Activated T-cell treated with anti-CD3 and anti-CD28 coated beads, Interleukin-2, amount 50 U/mL, for 72 hours (primary cell): Measurements from ENCODE around the gene EIF1AD. TPM values are rescaled to one million over a fixed set of nuclear protein-coding genes. Genes with fewer than 3 reads are reported as not detected.

Experiments
- ATAC-seq, 2 donors: fragments of 150-1000 bp; cut with Tn5 transposase; replicated peaks in 1 of 2; 2 replicates each; pipeline ENCODE4 v1.10.0; 2021; ENCODE audit warnings: moderate library complexity in 2 of 2, mild to moderate bottlenecking in 1 of 2
- DNase-seq, 2 donors: peaks; one replicate each; pipeline ENCODE4 v3.0.0; 2021 to 2022; ENCODE audit warnings: mixed read lengths in 1 of 2
- H3K27ac Mint-ChIP-seq: one replicate; pipeline ENCODE4 v1.8.0; 2022; ENCODE audit warnings: mild to moderate bottlenecking, moderate library complexity, mixed read lengths
- H3K27me3 Mint-ChIP-seq: one replicate; pipeline ENCODE4 v1.8.0; 2022; ENCODE audit warnings: low read depth, mixed read lengths
- H3K36me3 Mint-ChIP-seq, 2 donors: one replicate each; pipeline ENCODE4 v1.8.0; 2022; ENCODE audit warnings: mixed read lengths in 2 of 2, mild to moderate bottlenecking in 1 of 2; ENCODE audit not compliant: insufficient read depth in 2 of 2
- H3K4me1 Mint-ChIP-seq: one replicate; pipeline ENCODE4 v1.8.0; 2022; ENCODE audit warnings: low read depth, mixed read lengths
- H3K4me3 Mint-ChIP-seq, 2 donors: one replicate each; pipeline ENCODE4 v1.8.0; 2022; ENCODE audit warnings: mild to moderate bottlenecking in 2 of 2, mixed read lengths in 2 of 2, moderate library complexity in 2 of 2
- H3K9me3 Mint-ChIP-seq, 2 donors: one replicate each; pipeline ENCODE4 v1.8.0; 2022; ENCODE audit warnings: mixed read lengths in 2 of 2
- total RNA-seq, 2 donors: library from RNA; stranded (reverse); gene quantifications; one replicate each; pipeline ENCODE4 v1.2.3, GENCODE V29; 2022

Gene EIF1AD
- total RNA-seq, 2 donors from 2014 or later = 39.1 to 40.8 TPM

DNA sequence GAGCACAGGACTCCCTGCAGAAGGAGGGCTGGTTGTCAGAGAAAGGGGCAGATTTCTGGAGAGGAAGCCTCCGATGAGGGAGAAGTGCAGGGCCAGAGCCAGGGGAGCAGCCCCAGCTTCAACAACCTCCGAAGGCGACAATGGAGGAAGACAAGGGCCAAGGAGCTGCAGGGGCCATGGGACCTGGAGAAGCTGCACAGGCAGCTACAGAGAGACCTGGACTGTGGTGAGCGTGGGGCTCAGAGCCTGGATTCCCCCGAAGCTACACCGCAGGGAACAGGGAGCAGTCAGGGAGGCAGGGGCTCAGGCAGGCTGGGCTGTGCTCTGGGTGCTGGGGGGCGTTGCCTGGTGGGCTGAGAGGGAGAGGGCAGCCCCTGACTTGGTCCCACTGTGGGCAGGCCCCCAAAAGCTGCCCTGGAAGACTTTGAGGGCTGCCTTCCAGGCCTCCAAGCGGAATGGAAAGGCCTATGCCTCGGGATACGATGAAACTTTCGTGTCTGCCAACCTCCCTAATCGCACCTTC is 54.3 kb downstream of the EIF1AD start:
- Mint-ChIP-seq H3K9me3 (no peaks in the 10 kb centered on the region), H3K4me1 (no peaks in the 10 kb centered on the region), H3K4me3 (no peak overlapping the region), H3K27ac (no peak overlapping the region), H3K27me3 (no peaks in the 10 kb centered on the region), H3K36me3 (no peaks in the 10 kb centered on the region)
- no peak for DNase-seq
- ATAC-seq = no peak

GRCh38 chr11:65947133-65947532 is 54.8 kb downstream of the EIF1AD start:
- H3K9me3 Mint-ChIP-seq = no peaks in the 10 kb centered on the region
- no peak overlapping the region for H3K27ac Mint-ChIP-seq
- no peaks in the 10 kb centered on the region for H3K4me1 Mint-ChIP-seq
- H3K27me3 Mint-ChIP-seq = no peaks in the 10 kb centered on the region
- no peak overlapping the region for H3K4me3 Mint-ChIP-seq
- H3K36me3 Mint-ChIP-seq = no peaks in the 10 kb centered on the region
- ATAC-seq = no peak
- DNase-seq = no peak

GRCh38 chr11:65946655-65947054 is 55.3 kb downstream of the EIF1AD start:
- no peak overlapping the region for H3K4me3 Mint-ChIP-seq
- peaks cover 2% of the 10 kb centered on the region for H3K4me1 Mint-ChIP-seq
- no peaks in the 10 kb centered on the region for H3K36me3 Mint-ChIP-seq
- no peak overlapping the region for H3K27ac Mint-ChIP-seq
- H3K9me3 Mint-ChIP-seq = no peaks in the 10 kb centered on the region
- H3K27me3 Mint-ChIP-seq = no peaks in the 10 kb centered on the region
- ATAC-seq (no peak), DNase-seq (no peak)

Other genes starting within 250 kb of the EIF1AD start
- gene AP5B1, start 221.2 kb downstream of the EIF1AD start, total RNA-seq = 10 to 100 TPM; 20.0 to 22.4 TPM
- under 1 TPM in 1 of 2 donors, not detected in 1; 0.16 TPM for gene OVOL1, start 215.1 kb downstream of the EIF1AD start, total RNA-seq
- gene SNX32, start 168.2 kb downstream of the EIF1AD start, total RNA-seq = 1 to 10 TPM; 2.2 to 4.6 TPM
- gene CFL1, start 144.0 kb downstream of the EIF1AD start, total RNA-seq = 100 to 1,000 TPM; 477 to 512 TPM
- gene MUS81, start 141.7 kb downstream of the EIF1AD start, total RNA-seq = 10 to 100 TPM; 80.6 to 94.8 TPM
- gene EFEMP2, start 129.4 kb downstream of the EIF1AD start, total RNA-seq = 10 to 100 TPM; 22.4 to 26.0 TPM
- gene CTSW, start 122.3 kb downstream of the EIF1AD start, total RNA-seq = 10 to 100 TPM; 16.8 to 27.8 TPM
- gene FIBP, start 113.7 kb downstream of the EIF1AD start, total RNA-seq = 10 to 100 TPM; 86.4 to 91.9 TPM
- gene CCDC85B, start 111.5 kb downstream of the EIF1AD start, total RNA-seq = 10 to 100 TPM; 35.4 to 37.5 TPM
- gene FOSL1, start 101.8 kb downstream of the EIF1AD start, total RNA-seq = 10 to 100 TPM; 11.9 to 18.8 TPM
- gene C11orf68, start 83.1 kb downstream of the EIF1AD start, total RNA-seq = 10 to 100 TPM; 34.7 to 36.5 TPM
- gene DRAP1, start 82.7 kb downstream of the EIF1AD start, total RNA-seq = 100 to 1,000 TPM; 126 to 145 TPM
- not detected for gene TSGA10IP, start 56.7 kb downstream of the EIF1AD start, total RNA-seq
- gene SART1, start 40.4 kb downstream of the EIF1AD start, total RNA-seq = 10 to 100 TPM; 63.2 to 75.9 TPM
- 100 to 1,000 TPM; 166 to 174 TPM for gene BANF1, start 346 bp upstream of the EIF1AD start, total RNA-seq
- under 1 TPM; 0.34 to 0.79 TPM for gene CST6, start 9.9 kb upstream of the EIF1AD start, total RNA-seq
- under 1 TPM in 1 of 2 donors, not detected in 1; 0.49 TPM for gene CATSPER1, start 24.3 kb upstream of the EIF1AD start, total RNA-seq
- under 1 TPM; 0.36 to 0.42 TPM for gene GAL3ST3, start 47.0 kb upstream of the EIF1AD start, total RNA-seq
- 100 to 1,000 TPM; 222 to 223 TPM for gene SF3B2, start 50.2 kb upstream of the EIF1AD start, total RNA-seq
- 100 to 1,000 TPM; 104 to 114 TPM for gene PACS1, start 68.1 kb upstream of the EIF1AD start, total RNA-seq